Smooth muscle cell (in vitro differentiated cells): ENCODE data around the gene MASTL. TPM values are rescaled to one million over a fixed set of nuclear protein-coding genes. Genes with fewer than 3 reads are reported as not detected.

Experiments used
- DNase-seq: peaks from one replicate; lab custom pipeline; 2025; ENCODE audit not compliant: unreplicated experiment; lab: John Stamatoyannopoulos, UW
- H2AFZ ChIP-seq: fragments of 200-600 bp; sonication (generic); 2 replicates; pipeline ENCODE4 v1.6.0; 2016; ENCODE audit warnings: antibody characterized with exemption, low read depth, mild to moderate bottlenecking
- H3F3A ChIP-seq: fragments of 200-600 bp; sonication (generic); 2 replicates; pipeline ENCODE4 v1.6.0; 2017; ENCODE audit warnings: antibody characterized with exemption, low read depth
- H3K27ac ChIP-seq: fragments of 200-600 bp; sonication (generic); 2 replicates; pipeline ENCODE4 v1.5.1; 2016; ENCODE audit warnings: low read depth, mild to moderate bottlenecking
- H3K27me3 ChIP-seq: fragments of 200-600 bp; sonication (generic); 2 replicates; pipeline ENCODE4 v1.6.1; 2016; ENCODE audit warnings: low read depth, mild to moderate bottlenecking
- H3K36me3 ChIP-seq: fragments of 200-600 bp; sonication (generic); 2 replicates; pipeline ENCODE4 v1.5.1; 2016; ENCODE audit warnings: low read depth
- H3K4me1 ChIP-seq: fragments of 200-600 bp; sonication (generic); 2 replicates; pipeline ENCODE4 v1.5.1; 2016; ENCODE audit warnings: low read depth
- H3K4me2 ChIP-seq: fragments of 200-600 bp; sonication (generic); 2 replicates; pipeline ENCODE4 v1.6.0; 2016; ENCODE audit warnings: mild to moderate bottlenecking
- H3K4me3 ChIP-seq: fragments of 200-600 bp; sonication (generic); 2 replicates; pipeline ENCODE4 v1.5.1; 2016; ENCODE audit warnings: mild to moderate bottlenecking
- H3K79me2 ChIP-seq: fragments of 200-600 bp; sonication (generic); 2 replicates; pipeline ENCODE4 v1.6.0; 2016; ENCODE audit warnings: low read depth, mild to moderate bottlenecking
- H3K9ac ChIP-seq: fragments of 200-600 bp; sonication (generic); 2 replicates; pipeline ENCODE4 v1.6.0; 2016; ENCODE audit warnings: low read depth
- H3K9me3 ChIP-seq: fragments of 200-600 bp; sonication (generic); replicated peaks from 2 replicates; pipeline ENCODE4 v1.5.1; 2016; ENCODE audit warnings: low read depth
- H4K20me1 ChIP-seq: fragments of 200-600 bp; sonication (generic); 2 replicates; pipeline ENCODE4 v1.6.0; 2016; ENCODE audit warnings: low read depth
- CTCF ChIP-seq: fragments of 200-600 bp; sonication (generic); IDR thresholded peaks from 2 replicates; pipeline ENCODE4 v1.5.1; 2017; ENCODE audit warnings: borderline replicate concordance, mild to moderate bottlenecking, antibody characterized with exemption; ENCODE audit not compliant: insufficient read depth, poor library complexity, severe bottlenecking
- WGBS: methylation state at CpG from one replicate; pipeline ENCODE4 v1.1.7; 2016; ENCODE audit warnings: low lambda C conversion rate; 5-methylcytosine and 5-hydroxymethylcytosine counted together
- polyA plus RNA-seq: library from polyadenylated mRNA; unstranded; fragments of >200 nt; fragmentation: Nextera tagmentation; extraction: Ambion mirVana; gene quantifications from 2 replicates; pipeline ENCODE4 v1.2.1, GENCODE V29; 2016
- small RNA-seq: library from RNA; depleted of rRNA; stranded (forward); fragments of <200 nt; gene quantifications from one replicate; pipeline ENCODE3, GENCODE V24; 2014
- total RNA-seq: library from RNA; depleted of rRNA; stranded (reverse); fragments of >200 nt; gene quantifications from 2 replicates; pipeline ENCODE4 v1.2.3, GENCODE V29; 2014

Gene MASTL
- total and polyA plus RNA-seq, 2 experiments from 2014 or later, result 9.6 to 19.1 TPM

GRCh38 chr10:27225642-27226257, 70.6 kb downstream of the MASTL start:
- no peak overlapping the region for H3K4me2 ChIP-seq
- DNase-seq, result no peak
- H4K20me1 ChIP-seq, result peaks cover 3% of the 10 kb centered on the region
- no peak overlapping the region for H3K9ac ChIP-seq
- H2AFZ ChIP-seq, result no peak overlapping the region
- TF ChIP-seq CTCF, result no peak
- H3F3A ChIP-seq, result no peaks in the 10 kb centered on the region
- no peaks in the 10 kb centered on the region for H3K27me3 ChIP-seq
- no peak overlapping the region for H3K27ac ChIP-seq
- H3K4me3 ChIP-seq, result no peak overlapping the region
- no peaks in the 10 kb centered on the region for H3K9me3 ChIP-seq
- H3K36me3 ChIP-seq, result peaks cover 8% of the 10 kb centered on the region
- H3K4me1 ChIP-seq, result no peaks in the 10 kb centered on the region
- WGBS, result 66% methylated on average over 3 of the region's 3 CpGs
- H3K79me2 ChIP-seq, result no peaks in the 10 kb centered on the region

- no peak for TF ChIP-seq CTCF
These were observed 74.9 kb downstream of the MASTL start for GRCh38 chr10:27230022-27230421.

GRCh38 chr10:27235706-27236105, 80.6 kb downstream of the MASTL start:
- no peak overlapping the region for H2AFZ ChIP-seq
- H3K9ac ChIP-seq, result no peak overlapping the region
- H3K27me3 ChIP-seq, result no peaks in the 10 kb centered on the region
- peaks cover 26% of the 10 kb centered on the region for H3K79me2 ChIP-seq
- 93% methylated on average over 1 of the region's 1 CpG for WGBS
- H3K4me2 ChIP-seq, result no peak overlapping the region
- peaks cover under 1% of the 10 kb centered on the region for H3F3A ChIP-seq
- no peak for DNase-seq
- H3K36me3 ChIP-seq, result peaks cover 6% of the 10 kb centered on the region
- H3K9me3 ChIP-seq, result no peaks in the 10 kb centered on the region
- no peak overlapping the region for H3K4me3 ChIP-seq
- H3K27ac ChIP-seq, result no peak overlapping the region
- H4K20me1 ChIP-seq, result peaks cover 3% of the 10 kb centered on the region
- no peak for TF ChIP-seq CTCF
- H3K4me1 ChIP-seq, result peaks cover 7% of the 10 kb centered on the region

More at GRCh38 chr10:27230022-27230421, 74.9 kb downstream of the MASTL start:
- Histone ChIP-seq H3K27ac (no peak overlapping the region), H3K4me2 (no peak overlapping the region), H3K9ac (no peak overlapping the region), H3K4me3 (no peak overlapping the region), H3K27me3 (no peaks in the 10 kb centered on the region), H3K9me3 (no peaks in the 10 kb centered on the region), H3K79me2 (no peaks in the 10 kb centered on the region), H2AFZ (no peak overlapping the region), H3F3A (no peaks in the 10 kb centered on the region), H3K36me3 (peaks cover 6% of the 10 kb centered on the region), H4K20me1 (no peaks in the 10 kb centered on the region), H3K4me1 (no peaks in the 10 kb centered on the region)
- no peak for DNase-seq
- 100% methylated on average over 1 of the region's 1 CpG for WGBS

Small RNA genes lying within 50 kb of the gene (small RNA-seq; reads per million reads assigned to genes)
- gene RNU2-24P (not detected), gene RNU7-12P (not detected)

Other genes starting within 250 kb of the MASTL start
- gene ANKRD26, start 54.9 kb upstream of the MASTL start, total RNA-seq, result 9.7 and 11.5 TPM in 2 replicates
- 4.3 and 7.6 TPM in 2 replicates for gene ANKRD26, start 54.9 kb upstream of the MASTL start, polyA plus RNA-seq
- 128 and 148 TPM in 2 replicates for gene YME1L1, start 968 bp upstream of the MASTL start, total RNA-seq
- 80.7 and 89.3 TPM in 2 replicates for gene YME1L1, start 968 bp upstream of the MASTL start, polyA plus RNA-seq
- gene ACBD5, start 85.4 kb downstream of the MASTL start, total RNA-seq, result 18.7 and 25.6 TPM in 2 replicates
- 12.5 and 14.7 TPM in 2 replicates for gene ACBD5, start 85.4 kb downstream of the MASTL start, polyA plus RNA-seq